A549 (cell line): ENCODE measurements around the gene RALGDS. TPM values are rescaled to one million over a fixed set of nuclear protein-coding genes. Genes with fewer than 3 reads are reported as not detected.

Source experiments
- ATAC-seq, 2 experiments: fragments of 200-7000 bp in 1 of 2; fragments of >200 bp in 1 of 2; cut with Nextera tagmentation in 1 of 2; cut with Tn5 transposase in 1 of 2; 3 replicates each; pipeline versions ENCODE4 v1.8.0 to v1.9.1; 2018 to 2020; ENCODE audit warnings: mild to moderate bottlenecking in 1 of 2, moderate library complexity in 1 of 2
- CTCF ChIA-PET: fragments of 300-600 bp; sonication (Branson Sonifier 250); formaldehyde crosslinking; extraction: SDS; loops from one replicate; lab custom pipeline; 2021; ENCODE audit warnings: antibody characterized with exemption, inconsistent platforms; lab: Yijun Ruan, JAX
- POLR2A ChIA-PET: fragments of 350-600 bp; formaldehyde crosslinking; extraction: SDS; loops from one replicate; lab custom pipeline; 2021; ENCODE audit warnings: antibody characterized with exemption, inconsistent platforms; lab: Yijun Ruan, JAX
- DNase-seq, 2 experiments: peaks; one replicate each; pipeline versions ENCODE4 v3.0.0 to v3.0.0-alpha.2; 2011 to 2016; ENCODE audit warnings: low read depth in 1 of 2, low spot score in 1 of 2
- FAIRE-seq: peaks from 2 replicates; lab custom pipeline; 2011; peaks lifted over from hg19 to GRCh38; lab: Jason Lieb, UNC
- H3K27ac ChIP-seq, 2 experiments: fragments of >200 bp; sonication (Bioruptor Twin); formaldehyde crosslinking; 3 replicates each; pipeline ENCODE4 v1.5.1; 2016 to 2017
- H3K4me1 ChIP-seq: fragments of >200 bp; sonication (Bioruptor Twin); formaldehyde crosslinking; 3 replicates; pipeline ENCODE4 v1.6.1; 2016
- H3K4me2 ChIP-seq: fragments of >200 bp; sonication (Bioruptor Twin); formaldehyde crosslinking; 3 replicates; pipeline ENCODE4 v1.6.1; 2016
- H3K4me3 ChIP-seq: fragments of >200 bp; sonication (Bioruptor Twin); formaldehyde crosslinking; 3 replicates; pipeline ENCODE4 v1.5.1; 2016
- H3K9me3 ChIP-seq: fragments of >200 bp; sonication (Bioruptor Twin); formaldehyde crosslinking; 3 replicates; pipeline ENCODE4 v1.6.1; 2016
- ATOH8 ChIP-seq: fragments of 250-450 bp; sonication (Bioruptor Pico); IDR thresholded peaks from 2 replicates; pipeline ENCODE4 v1.5.0; 2020; ENCODE audit warnings: low read depth, mild to moderate bottlenecking, moderate library complexity
- CBX8 ChIP-seq: fragments of 200-600 bp; sonication (generic); IDR thresholded peaks from 2 replicates; pipeline ENCODE4 v1.6.1; 2016
- CHD2 ChIP-seq: fragments of 150-350 bp; IDR thresholded peaks from 2 replicates; pipeline ENCODE4 v1.6.1; 2014; ENCODE audit warnings: low read length; ENCODE audit not compliant: partially characterized antibody
- CTCF ChIP-seq: fragments of >200 bp; sonication (Bioruptor Twin); formaldehyde crosslinking; IDR thresholded peaks from 3 replicates; pipeline ENCODE4 v1.5.1; 2016
- FOXS1 ChIP-seq: fragments of 250-450 bp; sonication (Bioruptor Pico); IDR thresholded peaks from 2 replicates; pipeline ENCODE4 v1.5.0; 2020; ENCODE audit warnings: mild to moderate bottlenecking, moderate library complexity
- GATA3 ChIP-seq: IDR thresholded peaks from 2 replicates; pipeline ENCODE4 v1.6.1; 2012; ENCODE audit warnings: borderline replicate concordance
- HDAC2 ChIP-seq: fragments of 200-600 bp; sonication (generic); IDR thresholded peaks from 2 replicates; pipeline ENCODE4 v1.6.1; 2016
- HMGXB4 ChIP-seq: fragments of 250-450 bp; sonication (Bioruptor Pico); IDR thresholded peaks from 2 replicates; pipeline ENCODE4 v1.5.0; 2021; ENCODE audit warnings: mild to moderate bottlenecking, moderate library complexity, borderline replicate concordance
- HOXA7 ChIP-seq: fragments of 250-450 bp; sonication (Bioruptor Pico); IDR thresholded peaks from 2 replicates; pipeline ENCODE4 v1.5.0; 2020; ENCODE audit warnings: mild to moderate bottlenecking, moderate library complexity
- HOXB5 ChIP-seq: fragments of 250-450 bp; sonication (Bioruptor Pico); IDR thresholded peaks from 2 replicates; pipeline ENCODE4 v1.5.0; 2020; ENCODE audit warnings: mild to moderate bottlenecking, moderate library complexity
- JUN ChIP-seq, 2 experiments: fragments of >200 bp; sonication (Bioruptor Twin); formaldehyde crosslinking; IDR thresholded peaks; 2 replicates in 1 of 2; 3 replicates in 1 of 2; pipeline ENCODE4 v1.6.1; 2016 to 2017
- JUNB ChIP-seq: fragments of >200 bp; sonication (Bioruptor Twin); formaldehyde crosslinking; IDR thresholded peaks from 2 replicates; pipeline ENCODE4 v1.6.1; 2016
- MAX ChIP-seq: IDR thresholded peaks from 2 replicates; pipeline ENCODE4 v1.6.1; 2012
- MYC ChIP-seq: IDR thresholded peaks from 2 replicates; pipeline ENCODE4 v1.6.1; 2012; ENCODE audit warnings: mild to moderate bottlenecking, inconsistent platforms, low read length, improper control_type of control experiment, borderline replicate concordance
- NFE2L2 ChIP-seq: fragments of 150-350 bp; conservative IDR thresholded peaks from 2 replicates; pipeline ENCODE4 v1.6.1; 2014; ENCODE audit warnings: low read length
- NPAS2 ChIP-seq: fragments of 250-450 bp; sonication (Bioruptor Pico); IDR thresholded peaks from 2 replicates; pipeline ENCODE4 v1.8.0; 2022; ENCODE audit warnings: mild to moderate bottlenecking, moderate library complexity, borderline replicate concordance
- PHF8 ChIP-seq: fragments of 200-600 bp; sonication (generic); IDR thresholded peaks from 2 replicates; pipeline ENCODE4 v1.6.1; 2016; ENCODE audit warnings: low read depth, mild to moderate bottlenecking, antibody characterized with exemption, moderate library complexity, borderline replicate concordance
- RARB ChIP-seq: fragments of 250-450 bp; sonication (Bioruptor Pico); IDR thresholded peaks from 2 replicates; pipeline ENCODE4 v1.8.0; 2021; ENCODE audit warnings: mild to moderate bottlenecking, moderate library complexity
- RCOR1 ChIP-seq: fragments of 150-350 bp; IDR thresholded peaks from 2 replicates; pipeline ENCODE4 v1.6.1; 2014; ENCODE audit warnings: antibody characterized with exemption, low read length, low read depth
- REST ChIP-seq: fragments of 200-600 bp; sonication (generic); IDR thresholded peaks from 2 replicates; pipeline ENCODE4 v1.6.1; 2016; ENCODE audit warnings: antibody characterized with exemption, mild to moderate bottlenecking, moderate library complexity
- RNF2 ChIP-seq: fragments of 200-600 bp; sonication (generic); IDR thresholded peaks from 2 replicates; pipeline ENCODE4 v1.6.1; 2016; ENCODE audit warnings: low read depth, mild to moderate bottlenecking, antibody characterized with exemption, moderate library complexity, borderline replicate concordance
- USF2 ChIP-seq: fragments of 450-650 bp; IDR thresholded peaks from 2 replicates; pipeline ENCODE4 v1.6.1; 2014; ENCODE audit warnings: antibody characterized with exemption
- ZC3H11A ChIP-seq: fragments of 450-650 bp; IDR thresholded peaks from 2 replicates; pipeline ENCODE4 v1.6.1; 2014; ENCODE audit warnings: antibody characterized with exemption, mild to moderate bottlenecking
- WGBS: methylation state at CpG from one replicate; pipeline ENCODE4 v1.1.6; 2017; ENCODE audit errors: missing lambda C conversion rate; 5-methylcytosine and 5-hydroxymethylcytosine counted together
- polyA plus RNA-seq, 4 experiments: library from polyadenylated mRNA; depleted of rRNA in 3 of 4; stranded (reverse); fragments of >200 nt; fragmentation: RNase III in 1 of 4; extraction: RNeasy Plus Mini Kit Qiagen cat#74134 plus additional on column Dnase treatment in 1 of 4; gene quantifications; 2 replicates in 3 of 4; 3 replicates in 1 of 4; pipeline ENCODE4 v1.2.3, GENCODE V29; 2011 to 2017

The RALGDS gene
- polyA plus RNA-seq, 2 of the 4 experiments (the other 2 are of a cell fraction) = 8.9 to 12.1 TPM

- TF ChIP-seq MYC = 0 out of 2 replicates have a peak, but pooled peaks have one; percentile 45
- no peak for TF ChIP-seq HOXB5
- TF ChIP-seq FOXS1 = no peak
- TF ChIP-seq HOXA7 (CRISPR knock-in tag) = no peak
- TF ChIP-seq CBX8 = no peak
- TF ChIP-seq, all 56 proteins: peak for 9
These were observed 23.3 kb upstream of the RALGDS start (continued) for GRCh38 chr9:133144142-133144903.

- Histone ChIP-seq H3K4me3 (peak overlapping the region; percentile 39; the same call in 2 of the 3 replicates), H3K27ac (peak overlapping the region; percentile 60 to 86), H3K4me1 (peaks cover 39% of the 10 kb centered on the region), H3K9me3 (no peaks in the 10 kb centered on the region), H3K4me2 (peak overlapping the region; percentile 89)
- TF ChIP-seq CBX8 (no peak), USF2 (no peak), HMGXB4 (CRISPR knock-in tag) (no peak), PHF8 (no peak), JUNB (no peak), RARB (no peak), RNF2 (no peak), GATA3 (no peak), ATOH8 (CRISPR knock-in tag) (no peak), ZC3H11A (no peak), NPAS2 (CRISPR knock-in tag) (no peak), REST (no peak), HDAC2 (no peak), CTCF (no peak), MAX (no peak), RCOR1 (no peak), NFE2L2 (no peak), JUN (IDR thresholded peaks at IDR 0.05) (no peak), CHD2 (no peak)
- no peak for ATAC-seq
- ChIA-PET POLR2A (interaction anchor here (0.7 to 1.5 kb wide), 5 partner anchors 8 to 113 kb away, joined by 3 to 9 read pairs (median 6); partner anchors contain the start of genes GTF3C5 and RALGDS), CTCF (interaction anchor here (0.6 to 39.2 kb wide), 37 partner anchors 8 to 347 kb away, joined by 3 to 1284 read pairs (median 5); partner anchors contain the start of genes GTF3C5 and RALGDS)
- FAIRE-seq = no peak
- 95% methylated on average over 11 of the region's 13 CpGs for WGBS
- DNase-seq = no peak
These were observed 22.6 kb upstream of the RALGDS start for GRCh38 chr9:133143639-133144141.
